ENCODE data around the gene STXBP5L. TPM values are rescaled to one million over a fixed set of nuclear protein-coding genes. Genes with fewer than 3 reads are reported as not detected.
"Not testable (repeated sequence)": the region's sequence is repeated elsewhere in the genome, so short reads cannot be mapped to it uniquely, and the experiment has no call there.

The STXBP5L gene
- total and polyA plus RNA-seq, 12 donors: not detected

- H3K9me3 ChIP-seq: peaks cover 0 to 7% (median 0%) of the 10 kb centered on the region in 11 donors
- no peak overlapping the region for H3K27ac ChIP-seq
- DNase-seq (no peak), ATAC-seq (peak in 1 of 8 donors; percentile 22)
- H3K27me3 ChIP-seq: no peaks in the 10 kb centered on the region
- TF ChIP-seq, protein P1, sequence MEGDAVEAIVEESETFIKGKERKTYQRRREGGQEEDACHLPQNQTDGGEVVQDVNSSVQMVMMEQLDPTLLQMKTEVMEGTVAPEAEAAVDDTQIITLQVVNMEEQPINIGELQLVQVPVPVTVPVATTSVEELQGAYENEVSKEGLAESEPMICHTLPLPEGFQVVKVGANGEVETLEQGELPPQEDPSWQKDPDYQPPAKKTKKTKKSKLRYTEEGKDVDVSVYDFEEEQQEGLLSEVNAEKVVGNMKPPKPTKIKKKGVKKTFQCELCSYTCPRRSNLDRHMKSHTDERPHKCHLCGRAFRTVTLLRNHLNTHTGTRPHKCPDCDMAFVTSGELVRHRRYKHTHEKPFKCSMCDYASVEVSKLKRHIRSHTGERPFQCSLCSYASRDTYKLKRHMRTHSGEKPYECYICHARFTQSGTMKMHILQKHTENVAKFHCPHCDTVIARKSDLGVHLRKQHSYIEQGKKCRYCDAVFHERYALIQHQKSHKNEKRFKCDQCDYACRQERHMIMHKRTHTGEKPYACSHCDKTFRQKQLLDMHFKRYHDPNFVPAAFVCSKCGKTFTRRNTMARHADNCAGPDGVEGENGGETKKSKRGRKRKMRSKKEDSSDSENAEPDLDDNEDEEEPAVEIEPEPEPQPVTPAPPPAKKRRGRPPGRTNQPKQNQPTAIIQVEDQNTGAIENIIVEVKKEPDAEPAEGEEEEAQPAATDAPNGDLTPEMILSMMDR (IDR thresholded peaks at IDR 0.05): no peak
- intact Hi-C loops (cut with DNase I): no loop called here
- no peak overlapping the region for H3K4me3 ChIP-seq
- 85 to 90% methylated on average over 1 of the region's 1 CpG for WGBS, 2 donors
- no peaks in the 10 kb centered on the region for H3K36me3 ChIP-seq
- no peaks in the 10 kb centered on the region for H3K4me1 ChIP-seq
Measured at GRCh38 chr3:121330118-121330517, 422.1 kb downstream of the STXBP5L start.

DNA sequence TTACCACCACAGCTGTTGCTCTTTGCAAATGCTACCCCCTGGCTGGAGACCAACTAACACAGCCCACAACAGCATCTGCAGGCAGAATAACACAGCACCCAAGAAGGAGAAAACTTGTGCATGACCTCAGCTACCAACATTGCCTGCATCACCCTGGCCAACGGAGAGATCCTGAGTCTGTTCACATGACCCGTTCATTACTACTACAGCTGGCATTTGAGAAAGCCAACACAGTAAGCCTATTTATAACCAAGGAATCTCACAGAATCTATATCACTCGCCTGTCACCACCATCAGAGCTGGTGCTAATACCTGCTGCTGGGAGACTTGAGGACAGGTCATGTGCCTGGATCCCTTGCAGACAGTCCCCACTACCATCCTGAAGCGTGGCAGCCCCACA lies 422.6 kb downstream of the STXBP5L start:
- H3K27me3 ChIP-seq: no peaks in the 10 kb centered on the region
- ATAC-seq: peak in 3 of 8 donors; percentile 19 to 54 (median 22)
- intact Hi-C loops (cut with DNase I): no loop called here

DNA sequence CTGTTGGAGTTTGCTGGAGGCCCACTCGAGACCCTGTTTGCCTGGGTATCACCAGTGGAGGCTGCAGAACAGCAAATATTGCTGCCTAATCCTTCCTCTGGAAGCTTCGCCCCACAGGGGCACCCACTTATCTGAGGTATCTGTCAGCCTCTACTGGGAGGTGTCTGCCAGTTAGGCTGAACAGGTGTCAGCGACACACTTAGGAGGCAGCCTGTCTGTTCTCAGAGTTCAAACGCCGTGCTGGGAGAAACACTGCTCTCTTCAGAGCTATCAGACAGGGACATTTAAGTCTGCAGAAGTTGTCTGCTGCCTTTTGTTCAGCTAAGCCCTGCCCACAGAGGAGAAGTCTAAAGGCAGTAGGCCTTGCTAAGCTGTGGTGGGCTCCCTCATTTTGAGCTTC lies 448.0 kb downstream of the STXBP5L start:
- ATAC-seq; H3K27me3 ChIP-seq; H3K27ac ChIP-seq; H3K4me3 ChIP-seq; H3K4me1 ChIP-seq; intact Hi-C loops (cut with DNase I); H3K36me3 ChIP-seq; DNase-seq: not testable (repeated sequence)
- WGBS, 2 donors: 63 to 75% methylated on average over 5 of the region's 5 CpGs
- H3K9me3 ChIP-seq: peaks cover 0 to 59% (median 0%) of the 10 kb centered on the region in 11 donors

More for the DNA sequence above, 422.6 kb downstream of the STXBP5L start:
- H3K27ac ChIP-seq: no peak overlapping the region
- DNase-seq: no peak
- H3K4me3 ChIP-seq: no peak overlapping the region
- TF ChIP-seq, protein P1 (IDR thresholded peaks at IDR 0.05): no peak
- peaks cover 0 to 7% (median 0%) of the 10 kb centered on the region in 11 donors for H3K9me3 ChIP-seq
- H3K4me1 ChIP-seq: no peaks in the 10 kb centered on the region
- WGBS, 2 donors: 32 to 50% methylated on average over 4 of the region's 4 CpGs
- H3K36me3 ChIP-seq: no peaks in the 10 kb centered on the region

- intact Hi-C loops (cut with DNase I): no loop called here
- ATAC-seq: peak in 3 of 8 donors; percentile 39 to 71 (median 66)
- DNase-seq: no peak
Measured at GRCh38 chr3:121362035-121362734, 454.2 kb downstream of the STXBP5L start.

GRCh38 chr3:121388308-121388707 lies 480.3 kb downstream of the STXBP5L start:
- 69 to 79% methylated on average over 3 of the region's 3 CpGs for WGBS, 2 donors
- H3K9me3 ChIP-seq; intact Hi-C loops (cut with DNase I): not testable (repeated sequence)

More at GRCh38 chr3:121362035-121362734, 454.2 kb downstream of the STXBP5L start:
- 55 to 57% methylated on average over 2 of the region's 2 CpGs for WGBS, 2 donors
- Histone ChIP-seq H3K9me3 (peaks cover 0 to 29% (median 0%) of the 10 kb centered on the region in 11 donors), H3K27me3 (no peaks in the 10 kb centered on the region), H3K4me1 (no peaks in the 10 kb centered on the region), H3K27ac (no peak overlapping the region), H3K4me3 (no peak overlapping the region), H3K36me3 (no peaks in the 10 kb centered on the region)
- TF ChIP-seq, protein P1 (IDR thresholded peaks at IDR 0.05): no peak

GRCh38 chr3:121395967-121396366 lies 488.0 kb downstream of the STXBP5L start:
- H3K27me3 ChIP-seq; intact Hi-C loops (cut with DNase I); H3K4me3 ChIP-seq; H3K36me3 ChIP-seq; DNase-seq; H3K4me1 ChIP-seq; ATAC-seq; H3K27ac ChIP-seq: not testable (repeated sequence)
- WGBS, 2 donors: 0 to 41% methylated on average over 1 of the region's 1 CpG
- peaks cover 0 to 11% (median 0%) of the 10 kb centered on the region in 11 donors for H3K9me3 ChIP-seq

More at GRCh38 chr3:121388308-121388707, 480.3 kb downstream of the STXBP5L start:
- not testable (repeated sequence) for H3K27ac ChIP-seq, DNase-seq, H3K4me1 ChIP-seq, ATAC-seq, H3K36me3 ChIP-seq, H3K27me3 ChIP-seq, H3K4me3 ChIP-seq

DNA sequence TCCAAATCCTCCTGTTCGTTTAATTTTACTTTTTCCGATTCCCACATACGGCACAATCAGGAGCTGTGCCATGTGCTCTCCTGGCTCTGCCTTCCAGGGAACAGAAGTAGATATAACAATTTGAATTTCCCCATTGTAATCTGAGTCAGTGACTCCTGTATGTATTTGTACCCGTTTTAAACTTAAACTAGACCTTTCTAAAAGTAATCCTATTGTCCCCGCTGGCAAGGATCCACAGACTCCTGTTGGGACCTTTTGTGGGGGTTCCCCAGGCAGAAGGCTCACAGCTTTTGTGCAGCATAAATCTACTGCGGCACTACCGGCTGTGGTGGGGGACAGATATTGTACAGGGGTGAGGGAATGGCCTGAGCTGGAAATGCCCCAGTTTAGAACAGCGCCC lies 490.0 kb downstream of the STXBP5L start:
- H3K27ac ChIP-seq; intact Hi-C loops (cut with DNase I); H3K9me3 ChIP-seq; H3K4me3 ChIP-seq; H3K4me1 ChIP-seq; DNase-seq; ATAC-seq; H3K27me3 ChIP-seq; H3K36me3 ChIP-seq: not testable (repeated sequence)
- 65 to 67% methylated on average over 8 of the region's 8 CpGs for WGBS, 2 donors
